ENCODE data around the gene FNDC3B. TPM values are rescaled to one million over a fixed set of nuclear protein-coding genes. Genes with fewer than 3 reads are reported as not detected.
"Not testable (repeated sequence)": the region's sequence is repeated elsewhere in the genome, so short reads cannot be mapped to it uniquely, and the experiment has no call there.

FNDC3B gene
- total and polyA plus RNA-seq, 9 of the 15 experiments (the other 6 are each of a cell fraction or from before 2014, with no cell fraction given), result 7.0 to 35.8 (median 16.2) TPM

GRCh38 chr3:172093581-172094443, 54.4 kb downstream of the FNDC3B start:
- H3K36me3 ChIP-seq (ENCODE audit: control insufficient read depth, insufficient read depth, low read length); H4K20me1 ChIP-seq (replicated peaks; ENCODE audit: control insufficient read depth, insufficient read depth, low read length); H3K9me3 ChIP-seq (replicated peaks; ENCODE audit: control insufficient read depth, insufficient read depth, low read depth, low read length); POLR2A ChIA-PET; CTCF ChIA-PET (ENCODE audit: low intra/inter-chr PET ratio); H3K4me3 ChIP-seq; H3K27ac ChIP-seq (ENCODE audit: extremely low read depth, low read depth, low read length); H3K9me1 ChIP-seq (ENCODE audit: control insufficient read depth, insufficient read depth, low read length); BruUV-seq (replicated peaks); H3K27me3 ChIP-seq (ENCODE audit: control insufficient read depth in 2 of 2, insufficient read depth in 2 of 2, low read length in 2 of 2); H3K4me2 ChIP-seq (ENCODE audit: insufficient read depth, low read length); H2AFZ ChIP-seq (ENCODE audit: low read depth, low read length); H3K9ac ChIP-seq (ENCODE audit: insufficient read depth in 1 of 2, low read depth in 2 of 2, low read length in 2 of 2); FAIRE-seq; ATAC-seq; in situ Hi-C loops (cut with MboI); DNase-seq (ENCODE audit: extremely low read depth in 1 of 4, low spot score in 3 of 4); intact Hi-C loops (cut with micrococcal nuclease); TF ChIP-seq CEBPG (CRISPR knock-in tag; IDR thresholded peaks at IDR 0.05): not testable (repeated sequence)
- Histone ChIP-seq H3K4me1 (replicated peaks in 1 of 2; ENCODE audit: control insufficient read depth in 2 of 2, insufficient read depth in 2 of 2, low read length in 2 of 2) (peaks cover 0 to 31% of the 10 kb centered on the region in 2 experiments; a peak in 3 of 5 replicates), H3K79me2 (ENCODE audit: control insufficient read depth, insufficient read depth, low read length) (peaks cover 80% of the 10 kb centered on the region)
- peak in 1 of 2 experiments; percentile 26; a peak in 1 of 4 replicates for TF ChIP-seq CEBPG (tag; conservative IDR thresholded peaks at IDR 0.05 in 1 of 2, IDR thresholded peaks at IDR 0.05 in 1 of 2)
- 97% methylated on average over 9 of the region's 13 CpGs for WGBS (ENCODE audit: insufficient coverage, low coverage, missing lambda C conversion rate)
